Measurements from ENCODE around the gene HTATSF1.

The HTATSF1 gene

DNA sequence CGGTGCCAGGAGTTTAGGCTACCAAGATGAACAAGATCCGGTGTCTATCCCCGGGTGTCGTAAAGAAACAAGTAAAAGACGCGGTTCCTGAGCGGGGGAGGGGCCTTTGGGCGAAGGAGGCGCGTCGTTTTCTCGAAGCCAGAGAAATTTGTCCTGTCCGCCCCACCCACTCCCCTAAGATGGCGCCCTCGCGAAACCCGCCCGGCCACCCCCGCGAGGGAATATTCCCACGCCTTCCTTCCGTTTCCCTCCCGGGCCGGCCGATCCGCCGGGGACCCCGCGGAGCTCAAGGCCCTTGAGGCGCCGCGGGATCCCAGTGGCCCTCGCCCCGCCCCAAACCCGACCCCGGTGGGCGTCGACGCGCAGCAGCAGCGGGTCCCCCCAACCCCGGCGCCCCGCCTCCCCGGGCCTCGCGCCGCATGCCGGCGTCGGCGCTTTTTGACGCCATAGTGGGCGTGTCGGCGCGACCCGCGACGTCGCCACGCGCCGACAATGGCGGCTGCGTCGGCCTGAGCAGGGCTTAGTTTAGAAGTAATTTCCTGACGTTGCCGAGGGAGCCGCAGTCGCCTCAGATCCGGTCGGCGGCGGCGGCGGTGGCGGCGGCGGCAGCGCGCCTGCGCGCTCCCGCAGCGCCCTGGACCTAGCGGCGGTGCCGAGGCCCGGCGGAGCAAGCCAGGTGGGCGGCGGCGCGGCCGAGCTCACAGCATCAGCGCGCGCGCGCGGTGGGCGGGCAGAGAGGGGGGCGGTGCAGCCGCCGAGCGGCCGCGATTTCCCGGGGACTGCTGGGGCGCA is 432 bp upstream of the HTATSF1 start:
- DNase-seq: peak; percentile 90

DNA sequence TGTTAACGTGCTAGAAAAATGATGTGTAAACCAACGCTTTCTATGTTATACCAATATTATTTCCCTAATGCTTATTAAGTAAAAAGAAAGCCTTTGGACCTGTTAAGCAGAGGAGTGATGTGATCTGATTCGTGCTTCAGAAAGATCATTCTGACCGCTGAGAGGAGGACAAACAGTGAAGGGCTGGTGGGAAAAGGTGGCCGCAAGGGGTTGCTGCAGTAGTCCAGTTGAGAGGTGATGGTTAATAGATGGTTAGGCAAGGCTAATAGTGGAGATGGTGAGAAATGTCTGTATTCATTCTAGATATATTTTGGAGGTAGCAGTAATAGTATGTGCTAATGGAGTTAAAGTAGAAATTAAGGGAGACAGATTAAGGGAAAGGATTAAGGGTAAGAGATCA is 21.7 kb downstream of the HTATSF1 start:
- DNase-seq: no peak

DNA sequence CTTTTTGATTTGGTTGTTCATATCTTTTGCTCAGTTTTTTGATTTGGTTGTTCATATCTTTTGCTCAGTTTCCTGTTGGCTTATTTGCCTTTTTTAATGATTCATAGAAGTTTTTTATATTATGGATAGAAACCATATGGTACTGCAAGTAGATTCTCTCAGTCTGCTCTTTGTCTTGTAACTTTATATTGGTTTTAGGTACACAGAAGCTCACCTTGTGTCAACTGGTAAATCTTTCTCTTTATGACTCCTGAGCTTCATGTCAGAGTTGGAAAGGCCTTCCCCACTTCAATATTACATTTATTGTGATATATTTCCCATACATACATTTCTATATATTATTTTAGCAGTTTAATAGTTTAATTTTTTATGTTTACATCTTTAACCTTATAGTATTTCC is 26.4 kb downstream of the HTATSF1 start:
- DNase-seq: no peak

DNA sequence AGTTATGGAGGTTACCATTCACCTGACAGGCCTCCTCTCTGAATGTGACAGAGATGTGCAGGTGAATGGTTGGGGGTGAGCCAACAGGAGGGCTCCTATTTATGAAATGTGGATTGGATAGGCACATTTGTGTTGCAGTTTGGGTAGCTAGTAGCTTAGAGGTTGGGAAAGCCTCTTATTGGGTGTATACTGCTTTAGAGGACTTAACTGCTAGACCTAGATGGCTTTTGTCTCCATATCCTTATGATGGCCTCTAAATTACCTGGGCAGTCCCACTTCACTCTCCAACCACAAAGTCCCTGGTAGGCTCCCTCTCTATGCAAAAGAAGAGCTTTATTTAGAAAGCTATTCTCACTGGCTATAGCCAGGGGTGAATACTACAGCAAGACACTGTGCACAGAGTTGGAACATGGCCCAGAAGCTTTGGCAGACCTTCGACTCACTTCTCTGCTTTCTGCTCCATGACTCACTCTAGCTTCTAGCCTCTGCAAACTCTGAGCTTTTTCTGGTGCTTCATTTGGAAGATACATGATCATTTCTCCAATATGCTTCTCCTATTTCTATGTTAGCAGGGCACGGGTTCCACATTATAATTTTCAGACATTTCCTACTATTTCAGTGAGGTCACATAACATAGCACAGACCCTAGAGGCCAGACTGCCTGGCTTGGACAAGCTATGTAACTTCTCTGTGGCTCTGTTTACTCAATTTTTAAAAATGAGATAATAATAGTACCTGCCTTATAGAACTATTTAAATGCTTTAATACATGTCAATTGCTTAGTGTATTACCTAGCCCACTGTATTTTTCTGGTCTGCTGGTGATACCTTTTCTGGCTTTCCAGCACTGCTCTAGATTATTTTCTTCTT is 28.6 kb downstream of the HTATSF1 start:
- DNase-seq: no peak

DNA sequence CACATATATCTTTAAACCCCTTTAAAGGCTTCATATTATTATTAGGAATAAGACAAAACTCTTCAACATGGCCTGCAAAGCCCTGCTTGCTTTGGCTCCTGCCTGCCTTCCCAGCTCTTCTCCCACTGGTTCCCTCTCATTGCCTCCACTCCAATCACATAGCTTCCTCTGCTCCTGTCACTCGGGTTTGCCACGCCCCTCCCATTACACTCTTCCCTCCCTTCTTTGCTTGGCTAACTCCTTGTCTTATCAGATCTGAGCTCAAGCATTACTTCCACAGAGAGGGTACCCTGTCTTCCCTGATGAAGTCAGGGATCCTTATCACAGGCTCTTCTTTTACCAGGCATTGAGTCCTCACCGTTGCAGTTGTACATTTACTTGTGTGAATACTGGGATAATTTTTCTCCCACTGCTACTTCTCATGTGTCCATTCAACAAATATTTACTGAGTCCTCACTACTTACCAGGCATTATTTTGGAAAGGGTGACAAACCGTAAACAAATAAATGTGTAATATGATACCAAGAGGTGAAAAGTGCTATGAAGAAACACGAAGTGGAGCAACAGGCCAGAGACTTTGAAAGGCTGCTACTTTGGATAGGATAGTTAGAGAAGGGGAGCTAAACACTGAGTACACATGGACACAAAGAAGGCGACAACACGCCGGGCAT is 31.4 kb downstream of the HTATSF1 start:
- DNase-seq: no peak

DNA sequence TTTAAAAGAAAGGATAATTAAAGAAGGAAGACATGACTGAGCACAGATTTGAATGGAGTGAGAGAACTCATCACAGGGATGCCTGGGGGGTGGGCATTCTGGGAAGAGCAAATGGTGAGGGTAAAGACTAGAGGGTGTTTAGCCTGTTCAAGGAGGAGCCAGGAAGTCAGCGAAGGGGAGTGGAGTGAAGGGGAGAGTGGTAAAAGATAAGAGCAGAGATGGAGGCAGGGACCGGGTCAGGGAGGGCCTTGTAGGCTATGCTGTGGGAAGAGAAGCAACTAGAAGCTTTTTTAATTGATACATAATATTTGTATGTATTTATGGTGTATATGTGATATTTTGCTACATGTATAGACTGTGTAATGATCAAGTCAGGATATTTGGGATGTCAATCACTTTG is 32.4 kb downstream of the HTATSF1 start:
- DNase-seq: no peak

DNA sequence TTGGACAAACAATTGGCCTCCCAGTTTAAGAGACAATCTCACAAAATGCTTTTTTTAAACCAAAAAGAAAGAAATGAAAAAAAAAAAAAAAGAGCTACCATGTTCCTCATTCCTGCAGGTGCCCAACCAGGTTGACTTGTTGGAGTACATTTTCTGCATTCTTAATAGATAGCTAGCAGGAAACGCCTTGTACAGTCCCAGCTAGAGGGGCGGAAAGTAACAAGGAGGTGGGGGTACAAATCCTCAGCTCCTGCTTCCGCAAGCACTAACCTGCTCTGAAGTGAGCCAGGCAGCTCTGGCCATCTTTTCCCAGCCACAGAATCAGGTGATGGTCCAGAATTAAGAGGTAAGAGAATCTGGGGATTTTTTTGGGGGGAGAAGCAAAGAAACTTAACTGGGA is 34.6 kb downstream of the HTATSF1 start, which contains the start of gene VGLL1:
TSS of gene VGLL1 (plus strand) at position 265 of the 400 bp plus-strand sequence. CDS start 3,806 bp downstream, outside the sequence.
- no peak for DNase-seq

DNA sequence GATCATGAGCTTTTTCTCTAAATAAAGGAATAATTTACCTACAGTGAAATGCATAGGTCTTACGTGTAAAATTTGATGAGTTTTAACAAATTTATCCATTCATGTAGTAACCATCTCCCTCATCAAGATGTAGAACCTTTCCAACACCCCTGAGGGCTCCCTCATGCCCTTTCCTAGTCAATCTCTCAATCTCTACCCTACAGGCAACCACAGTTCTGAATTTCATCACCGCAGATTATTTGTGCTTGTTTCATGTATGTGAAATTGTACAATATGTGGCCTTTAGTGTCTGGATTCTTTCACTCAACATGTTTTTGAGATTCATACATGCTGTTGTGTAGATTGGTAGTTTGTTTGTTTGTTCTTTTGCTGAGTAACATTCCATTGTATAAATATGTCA is 36.7 kb downstream of the HTATSF1 start:
- DNase-seq: no peak

DNA sequence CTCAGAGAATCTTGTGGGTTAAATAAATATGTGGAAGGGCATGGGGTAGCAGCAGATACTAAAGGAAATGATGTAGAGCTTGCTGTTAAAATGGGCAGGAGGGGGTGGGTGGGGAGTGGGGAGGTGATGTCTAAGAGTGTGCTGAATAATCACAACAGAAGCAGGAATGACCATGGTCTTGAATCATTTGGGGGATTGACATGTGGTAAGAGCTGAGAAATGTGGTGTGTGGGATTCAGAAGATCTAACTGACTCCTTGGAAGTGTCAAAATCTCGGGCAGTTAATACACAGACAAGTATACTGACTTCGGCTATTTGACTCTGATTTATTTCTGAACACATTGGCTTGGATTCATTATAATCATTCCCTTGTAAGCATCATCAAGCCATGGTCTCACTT is 41.4 kb downstream of the HTATSF1 start:
- no peak for DNase-seq

DNA sequence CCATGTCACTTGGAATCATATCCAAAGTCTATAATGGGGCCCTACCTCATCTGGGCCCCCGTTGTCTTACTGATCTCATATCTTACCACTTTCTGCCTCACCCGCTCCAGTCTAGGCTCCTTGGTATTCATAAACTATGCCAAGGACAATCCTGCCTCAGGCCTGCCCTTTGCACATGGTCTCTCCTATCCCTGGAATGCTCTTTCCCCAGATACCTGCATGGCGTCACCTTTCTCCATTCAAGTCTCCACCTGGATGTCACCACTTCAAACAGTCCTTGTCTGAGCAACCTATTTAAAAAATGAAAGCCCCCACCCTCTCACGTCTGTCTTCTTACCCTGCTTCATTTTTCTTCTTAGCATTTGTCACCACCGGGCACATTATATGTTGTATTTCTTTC is 42.8 kb downstream of the HTATSF1 start:
- DNase-seq: no peak

DNA sequence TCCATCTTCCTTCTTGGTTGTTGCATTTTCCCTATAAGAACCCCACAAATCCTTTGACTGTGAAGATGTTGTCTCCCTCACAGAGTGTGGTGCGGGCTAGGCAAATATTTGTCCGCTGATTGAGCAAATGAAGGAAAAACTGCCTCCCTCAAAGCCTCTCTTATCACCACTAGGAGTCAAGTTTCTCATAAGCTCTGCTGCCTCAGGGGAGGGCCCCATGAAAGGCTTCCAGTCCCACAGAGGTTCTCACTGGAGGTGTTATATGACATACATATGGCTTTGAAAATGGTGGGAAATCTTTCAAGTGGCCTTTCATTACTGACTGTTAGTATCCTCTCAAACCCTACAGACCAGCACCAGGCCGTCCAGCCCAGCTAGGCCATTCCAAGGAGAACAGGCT is 43.9 kb downstream of the HTATSF1 start:
- no peak for DNase-seq

DNA sequence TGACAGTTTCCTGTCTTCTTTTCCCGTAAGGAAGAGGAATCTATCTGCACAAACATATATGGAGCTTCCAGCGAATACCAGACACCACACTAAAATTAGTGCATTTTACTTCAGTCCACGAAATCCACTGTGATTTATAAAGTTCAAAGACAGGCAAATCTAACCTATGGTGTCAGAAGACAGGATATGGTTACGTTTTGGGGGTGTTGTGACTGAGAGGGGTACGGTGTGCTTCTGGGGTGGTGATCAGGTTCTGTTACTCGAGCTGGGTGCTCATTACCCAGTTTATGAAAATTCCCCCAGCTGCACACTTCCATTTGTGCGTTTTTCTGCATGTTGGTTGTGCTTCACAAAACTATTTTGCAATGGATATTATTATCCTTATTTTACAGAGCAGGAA is 44.9 kb downstream of the HTATSF1 start:
- DNase-seq: no peak

DNA sequence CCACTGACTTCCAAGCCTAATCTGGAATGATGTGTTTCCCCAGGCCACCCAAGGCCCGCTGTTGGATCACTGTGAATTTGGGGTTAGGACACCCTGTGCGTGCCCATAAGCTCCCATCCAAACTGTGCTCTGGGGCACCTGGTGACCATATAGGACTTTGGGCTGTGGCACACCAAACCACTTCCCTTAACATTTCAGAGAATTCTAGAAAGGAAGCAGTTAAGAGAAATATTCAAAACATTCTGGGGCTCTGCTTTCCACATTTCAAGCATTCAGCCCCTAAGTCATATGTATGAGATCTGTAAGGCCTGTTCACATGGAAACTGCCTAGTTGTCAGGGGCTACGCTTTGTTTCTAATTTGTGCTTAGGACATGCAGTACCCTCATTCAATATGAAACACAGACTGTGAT is 49.0 kb downstream of the HTATSF1 start:
- peak in 1 of 2 donors; percentile 7 for DNase-seq

DNA sequence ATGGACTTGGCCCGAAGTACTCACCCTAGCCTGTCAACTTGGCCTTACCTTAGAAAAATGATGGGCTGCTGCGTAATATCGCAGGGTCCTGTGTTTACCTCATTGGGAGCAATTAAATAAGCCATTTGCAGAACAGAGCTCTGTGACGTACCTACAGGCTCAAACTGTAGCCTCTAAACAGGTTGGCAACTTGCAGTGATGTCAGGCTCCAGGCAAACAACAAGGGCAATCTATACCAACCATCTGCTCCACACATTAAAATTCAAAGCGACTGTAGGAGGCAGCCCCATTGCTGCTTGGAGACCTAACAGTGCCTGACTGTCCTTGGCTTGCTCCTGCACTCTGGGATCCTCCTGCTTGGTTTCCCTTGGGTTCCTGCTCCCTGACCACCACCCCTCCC is 51.8 kb downstream of the HTATSF1 start:
- no peak for DNase-seq

DNA sequence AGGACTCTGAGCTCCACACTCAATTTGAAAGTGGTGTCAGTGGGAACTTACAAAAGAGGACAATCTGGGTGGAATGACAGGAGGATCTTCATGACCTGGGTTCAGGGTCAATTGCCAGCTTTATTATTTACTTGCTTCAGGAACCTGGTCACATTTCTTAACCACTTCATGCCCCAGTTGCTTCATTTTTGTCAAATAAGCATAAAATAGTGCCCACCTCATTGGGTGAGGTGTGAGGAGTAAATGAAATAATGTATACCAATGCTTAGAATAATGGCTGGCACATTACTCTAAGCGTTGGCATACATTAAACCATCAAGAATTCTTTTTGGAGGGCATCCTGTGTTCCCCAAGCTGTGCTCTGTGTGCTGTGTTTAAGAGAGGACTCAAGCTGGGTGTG is 54.0 kb downstream of the HTATSF1 start:
- no peak for DNase-seq

DNA sequence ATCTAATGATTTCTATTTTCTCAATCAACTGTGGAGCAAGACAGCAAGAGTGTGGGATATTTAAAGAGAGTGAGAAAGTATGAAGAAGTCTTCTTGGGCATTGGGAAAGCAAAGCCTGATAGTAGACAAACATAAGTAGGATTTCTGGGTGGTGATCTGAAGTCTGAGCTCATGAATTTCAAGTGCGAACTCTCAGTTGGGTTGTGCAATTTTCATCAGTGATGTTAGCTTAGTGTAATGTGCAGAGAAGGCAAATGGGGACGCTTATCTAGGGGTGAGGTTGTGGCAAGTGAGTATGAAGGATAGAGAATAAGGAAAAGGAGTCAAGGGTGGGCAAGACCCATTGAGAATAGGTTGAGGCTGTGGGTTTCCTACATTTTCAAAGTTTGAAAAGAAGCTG is 58.3 kb downstream of the HTATSF1 start:
- DNase-seq: no peak

All from CD4-positive, alpha-beta T cell treated with Interleukin-1 beta for 1 hour (primary cell).